GM06990 (cell line): ENCODE measurements around the gene ELOVL6.
"Not testable (repeated sequence)": the region's sequence is repeated elsewhere in the genome, so short reads cannot be mapped to it uniquely, and the experiment has no call there.

Source experiments
- DNase-seq: peaks from one replicate; pipeline ENCODE4 v3.0.0-alpha.2; 2011; ENCODE audit not compliant: insufficient read length; ENCODE audit errors: extremely low read depth
- H3K27me3 ChIP-seq: replicated peaks from 2 replicates; pipeline ENCODE4 v1.6.0; 2011; ENCODE audit warnings: low read length; ENCODE audit not compliant: control insufficient read depth, insufficient read depth
- H3K36me3 ChIP-seq: 2 replicates; pipeline ENCODE4 v1.5.1; 2011; ENCODE audit warnings: low read length; ENCODE audit not compliant: control insufficient read depth, insufficient read depth
- H3K4me3 ChIP-seq: replicated peaks from 2 replicates; pipeline ENCODE4 v1.5.1; 2011; ENCODE audit warnings: low read depth, mild to moderate bottlenecking, control low read depth, low read length
- CTCF ChIP-seq: IDR thresholded peaks from 2 replicates; pipeline ENCODE4 v1.5.1; 2011; ENCODE audit warnings: low read length, control low read depth, mild to moderate bottlenecking, inconsistent platforms; ENCODE audit not compliant: insufficient read depth, poor library complexity, severe bottlenecking

Gene ELOVL6

GRCh38 chr4:110087070-110087708 is 111.2 kb downstream of the ELOVL6 start:
- DNase-seq, result no peak
- H3K4me3 ChIP-seq, result no peak overlapping the region
- H3K36me3 ChIP-seq, result no peaks in the 10 kb centered on the region
- H3K27me3 ChIP-seq, result no peaks in the 10 kb centered on the region
- no peak for TF ChIP-seq CTCF

GRCh38 chr4:110085131-110085530 is 113.3 kb downstream of the ELOVL6 start:
- no peak overlapping the region for H3K4me3 ChIP-seq
- no peaks in the 10 kb centered on the region for H3K36me3 ChIP-seq
- no peak for DNase-seq
- no peaks in the 10 kb centered on the region for H3K27me3 ChIP-seq
- TF ChIP-seq CTCF, result no peak

GRCh38 chr4:110084154-110084553 is 114.3 kb downstream of the ELOVL6 start:
- DNase-seq, result no peak
- no peak overlapping the region for H3K4me3 ChIP-seq
- H3K27me3 ChIP-seq, result no peaks in the 10 kb centered on the region
- H3K36me3 ChIP-seq, result no peaks in the 10 kb centered on the region
- no peak for TF ChIP-seq CTCF

GRCh38 chr4:110078148-110078547 is 120.3 kb downstream of the ELOVL6 start:
- not testable (repeated sequence) for DNase-seq, H3K4me3 ChIP-seq, H3K27me3 ChIP-seq, H3K36me3 ChIP-seq

- H3K27me3 ChIP-seq, H3K36me3 ChIP-seq, DNase-seq, H3K4me3 ChIP-seq: not testable (repeated sequence)
Observed at GRCh38 chr4:110076828-110077227, 121.6 kb downstream of the ELOVL6 start.

GRCh38 chr4:110075891-110076290 is 122.5 kb downstream of the ELOVL6 start:
- no peak for DNase-seq
- no peaks in the 10 kb centered on the region for H3K27me3 ChIP-seq
- TF ChIP-seq CTCF, result no peak
- no peak overlapping the region for H3K4me3 ChIP-seq
- H3K36me3 ChIP-seq, result no peaks in the 10 kb centered on the region

- H3K36me3 ChIP-seq, result no peaks in the 10 kb centered on the region
- no peaks in the 10 kb centered on the region for H3K27me3 ChIP-seq
- TF ChIP-seq CTCF, result no peak
Observed at GRCh38 chr4:110075083-110075738, 123.2 kb downstream of the ELOVL6 start.

More at GRCh38 chr4:110075083-110075738, 123.2 kb downstream of the ELOVL6 start:
- DNase-seq, result no peak
- no peak overlapping the region for H3K4me3 ChIP-seq
